Left lobe of liver (tissue), 2 donors: ENCODE data around the gene PSG6. TPM values are rescaled to one million over a fixed set of nuclear protein-coding genes. Genes with fewer than 3 reads are reported as not detected.
"Not testable (repeated sequence)": the region's sequence is repeated elsewhere in the genome, so short reads cannot be mapped to it uniquely, and the experiment has no call there.

Source experiments
- ATAC-seq: fragments of 200-7000 bp; cut with Tn5 transposase; one replicate; pipeline ENCODE4 v1.9.1; 2020; ENCODE audit warnings: mild to moderate bottlenecking, moderate library complexity
- DNase-seq: peaks from one replicate; pipeline ENCODE4 v3.0.0-alpha.2; 2020; ENCODE audit warnings: low spot score
- total RNA-seq: library from RNA; stranded (reverse); gene quantifications from one replicate; pipeline ENCODE4 v1.2.1, GENCODE V29; 2021
- donor health status: DM: no; HTN: no; CAD: no; lungs with moderate emphysema.
- donor health status: DM: no; HTN: yes; CAD: no.

PSG6 gene
- total RNA-seq, 1 donor from 2014 or later: not detected

DNA sequence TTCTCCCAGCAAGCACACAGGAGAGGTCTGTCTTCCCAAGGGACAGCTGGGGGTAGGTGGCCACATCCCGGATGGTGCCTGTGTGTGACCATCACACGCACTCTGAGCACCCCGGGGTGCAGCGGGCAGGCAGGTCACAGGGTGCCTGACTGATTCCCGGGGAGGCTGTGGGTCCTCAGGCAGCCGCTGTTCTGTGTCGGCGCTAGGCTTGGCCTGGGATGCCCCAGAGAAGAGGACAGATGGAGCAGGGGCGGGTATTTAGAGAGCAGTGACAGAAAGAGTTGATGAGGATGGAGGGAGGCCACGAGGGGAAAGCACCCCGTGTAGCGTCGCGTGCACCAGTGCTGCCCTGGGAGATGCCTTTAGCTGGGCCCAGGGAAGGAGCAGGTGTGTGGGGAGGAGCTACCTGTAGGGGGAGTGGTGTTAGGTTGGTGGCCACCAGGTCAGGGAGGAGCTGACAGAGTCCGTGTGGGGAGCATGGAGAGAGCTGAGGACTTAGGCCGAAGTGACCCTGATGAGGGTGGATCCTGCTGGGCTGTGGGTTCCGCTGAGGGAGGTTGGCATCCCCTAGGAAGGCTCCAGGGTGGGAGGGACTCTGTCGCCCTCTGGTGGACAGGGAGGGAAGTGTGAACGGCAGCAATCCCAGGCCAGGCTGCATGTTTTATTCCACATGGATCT is 60.7 kb downstream of the PSG6 start:
- DNase-seq, ATAC-seq: not testable (repeated sequence)

DNA sequence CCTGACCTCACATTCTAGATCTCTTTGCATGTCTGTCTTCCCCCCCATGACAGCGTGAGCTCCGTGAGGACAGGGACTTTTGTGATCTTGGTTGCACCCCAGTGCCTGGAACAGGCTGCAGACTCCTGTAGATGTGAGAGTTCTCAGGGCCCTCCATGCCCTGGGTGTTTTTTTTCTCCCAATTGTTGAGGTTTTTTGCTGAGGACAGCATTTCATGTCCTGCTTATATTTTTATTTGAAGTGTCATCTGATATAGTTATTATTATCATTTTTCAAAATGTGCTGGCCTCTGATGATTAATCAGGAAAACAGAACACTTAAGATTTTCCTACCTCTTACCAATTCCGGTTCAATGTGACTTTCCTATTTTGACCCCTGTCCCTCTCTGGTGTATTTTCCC is 62.9 kb downstream of the PSG6 start:
- not testable (repeated sequence) for DNase-seq, ATAC-seq

- not testable (repeated sequence) for ATAC-seq, DNase-seq
These were observed 64.5 kb downstream of the PSG6 start for GRCh38 chr19:42853231-42853630.

DNA sequence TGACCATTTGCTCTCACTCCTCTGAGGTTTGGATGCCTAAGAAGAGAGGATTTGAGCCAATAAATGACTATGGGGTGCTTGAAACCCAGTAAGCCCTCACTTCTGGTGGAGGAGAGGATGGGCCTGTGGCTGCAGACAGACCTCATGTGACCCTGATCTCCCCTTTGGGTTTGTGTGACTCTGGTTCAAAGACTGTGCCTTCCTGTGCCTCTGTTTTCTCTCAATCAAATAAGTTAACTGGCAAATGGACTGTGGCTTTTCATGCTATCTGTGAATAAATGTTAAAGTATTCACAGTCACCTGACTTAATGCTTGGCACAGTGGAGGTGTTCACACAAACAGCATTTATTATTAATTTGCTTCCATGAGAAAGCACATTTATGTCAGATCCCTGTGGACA is 64.9 kb downstream of the PSG6 start:
- not testable (repeated sequence) for ATAC-seq

More for the DNA sequence above, 64.9 kb downstream of the PSG6 start:
- not testable (repeated sequence) for DNase-seq

Other genes with a start within 250 kb of the PSG6 start
- gene PSG3, start 177.4 kb downstream of the PSG6 start, total RNA-seq: not detected
- gene PSG8, start 152.2 kb downstream of the PSG6 start, total RNA-seq: not detected
- not detected for gene PSG1, start 38.2 kb downstream of the PSG6 start, total RNA-seq
- gene PSG7, start 19.3 kb upstream of the PSG6 start, total RNA-seq: not detected
- gene PSG11, start 108.6 kb upstream of the PSG6 start, total RNA-seq: not detected
- not detected for gene PSG2, start 164.8 kb upstream of the PSG6 start, total RNA-seq